Caco-2 (cell line): ENCODE measurements around the gene RNF128. TPM values are rescaled to one million over a fixed set of nuclear protein-coding genes. Genes with fewer than 3 reads are reported as not detected.
"Not testable (repeated sequence)": the region's sequence is repeated elsewhere in the genome, so short reads cannot be mapped to it uniquely, and the experiment has no call there.

ENCODE experiments used
- BruUV-seq: library from RNA; stranded (reverse); fragments of 400-500 nt; replicated peaks from 2 replicates; lab custom pipeline; 2021; lab: Mats Ljungman, UMichigan
- CTCF ChIA-PET: fragments of 300-600 bp; sonication (Branson Sonifier 250); formaldehyde crosslinking; loops from one replicate; lab custom pipeline; 2022; ENCODE audit warnings: antibody characterized with exemption; lab: Charles Lee
- POLR2A ChIA-PET: fragments of 300-600 bp; sonication (Branson Sonifier 250); formaldehyde crosslinking; loops from one replicate; lab custom pipeline; 2022; ENCODE audit warnings: antibody characterized with exemption; lab: Charles Lee
- DNase-seq, 2 experiments: peaks; one replicate each; pipeline versions ENCODE4 v3.0.0 to v3.0.0-alpha.2; 2020 to 2022
- H3K27me3 ChIP-seq: replicated peaks from 2 replicates; pipeline ENCODE4 v1.6.0; 2011; ENCODE audit warnings: low read length; ENCODE audit not compliant: control insufficient read depth, insufficient read depth
- H3K36me3 ChIP-seq: 2 replicates; pipeline ENCODE4 v1.5.1; 2011; ENCODE audit warnings: low read length; ENCODE audit not compliant: control insufficient read depth, insufficient read depth
- H3K4me1 ChIP-seq: fragments of 250-450 bp; sonication (Bioruptor Pico); 2 replicates; pipeline ENCODE4 v1.5.1; 2020; ENCODE audit warnings: mild to moderate bottlenecking
- H3K4me3 ChIP-seq: 2 replicates; pipeline ENCODE4 v1.5.1; 2011; ENCODE audit warnings: low read depth, mild to moderate bottlenecking, control low read depth, low read length
- H3K9me3 ChIP-seq: fragments of 250-450 bp; sonication (Bioruptor Pico); 2 replicates; pipeline ENCODE4 v1.5.1; 2020; ENCODE audit warnings: mild to moderate bottlenecking, moderate library complexity
- H3K27ac Mint-ChIP-seq: one replicate; pipeline ENCODE4 v1.8.0; 2022; ENCODE audit warnings: mixed read lengths; ENCODE audit not compliant: unreplicated experiment
- H3K27me3 Mint-ChIP-seq: one replicate; pipeline ENCODE4 v1.8.0; 2022; ENCODE audit warnings: mixed read lengths; ENCODE audit not compliant: insufficient read depth, unreplicated experiment
- H3K36me3 Mint-ChIP-seq: one replicate; pipeline ENCODE4 v1.8.0; 2022; ENCODE audit warnings: mild to moderate bottlenecking, mixed read lengths; ENCODE audit not compliant: insufficient read depth, unreplicated experiment
- H3K4me1 Mint-ChIP-seq: one replicate; pipeline ENCODE4 v1.8.0; 2022; ENCODE audit warnings: low read depth, mixed read lengths; ENCODE audit not compliant: unreplicated experiment
- H3K4me3 Mint-ChIP-seq: one replicate; pipeline ENCODE4 v1.8.0; 2022; ENCODE audit warnings: mild to moderate bottlenecking, moderate library complexity, mixed read lengths; ENCODE audit not compliant: unreplicated experiment
- H3K9me3 Mint-ChIP-seq: one replicate; pipeline ENCODE4 v1.8.0; 2022; ENCODE audit warnings: mixed read lengths; ENCODE audit not compliant: unreplicated experiment
- intact Hi-C: fragments of 100-400 bp; cut with micrococcal nuclease; formaldehyde crosslinking; loops from one replicate; pipeline ENCODE4 v1.10.0; 2022; ENCODE audit not compliant: unreplicated experiment
- total RNA-seq: library from RNA; stranded (reverse); gene quantifications from 2 replicates; pipeline ENCODE4 v1.2.3, GENCODE V29; 2022
- TF ChIP-seq, protein P1 (sequence below), 2 experiments: fragments of 200-600 bp in 1 of 2; IDR thresholded peaks; 1 replicate in 1 of 2; 2 replicates in 1 of 2; pipeline versions ENCODE4 v1.5.1 to v1.8.0; 2011 to 2022; ENCODE audit warnings: antibody characterized with exemption in 1 of 2, control low read depth in 1 of 2, inconsistent platforms in 1 of 2, low read depth in 1 of 2, low read length in 1 of 2, mild to moderate bottlenecking in 1 of 2, moderate library complexity in 1 of 2; ENCODE audit not compliant: insufficient read depth in 1 of 2, severe bottlenecking in 1 of 2, unreplicated experiment in 1 of 2

The RNF128 gene
- total RNA-seq, 1 experiment from 2014 or later = 42.4 TPM

DNA sequence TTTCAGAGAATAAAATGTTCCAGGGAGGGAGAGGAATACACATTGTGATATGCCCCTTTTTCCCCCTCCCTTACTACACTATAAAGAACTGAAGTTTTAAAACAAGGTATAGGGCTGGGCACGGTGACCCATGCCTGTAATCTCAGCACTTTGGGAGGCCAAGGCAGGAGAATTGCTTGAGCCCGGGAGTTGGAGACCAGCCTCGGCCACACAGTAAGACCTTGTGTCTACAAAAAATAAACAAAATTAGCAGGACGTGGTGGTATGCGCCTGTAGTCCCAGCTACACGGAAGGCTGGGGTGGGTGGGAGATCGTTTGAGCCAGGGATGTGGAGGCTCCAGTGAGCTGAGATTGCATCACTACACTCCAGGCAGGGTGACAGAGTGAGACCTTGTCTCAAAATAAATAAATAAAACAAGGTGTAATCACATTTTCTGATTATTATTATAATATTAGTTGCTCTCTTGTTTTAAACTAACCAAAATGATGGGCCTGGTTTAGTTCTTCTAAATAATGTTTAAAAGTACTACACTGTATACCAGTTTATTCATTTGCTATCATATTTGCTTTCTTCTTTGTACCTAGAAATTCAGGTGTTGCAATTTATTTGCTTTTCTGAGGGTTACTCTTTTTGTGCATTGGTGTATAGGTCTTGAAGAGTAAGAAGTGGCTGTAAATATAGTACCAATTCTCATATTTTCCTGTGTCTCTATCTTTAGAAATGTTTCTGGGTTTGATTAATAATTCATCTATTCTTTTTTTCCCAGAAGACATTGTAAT is 84.8 kb downstream of the RNF128 start:
- TF ChIP-seq, protein P1, sequence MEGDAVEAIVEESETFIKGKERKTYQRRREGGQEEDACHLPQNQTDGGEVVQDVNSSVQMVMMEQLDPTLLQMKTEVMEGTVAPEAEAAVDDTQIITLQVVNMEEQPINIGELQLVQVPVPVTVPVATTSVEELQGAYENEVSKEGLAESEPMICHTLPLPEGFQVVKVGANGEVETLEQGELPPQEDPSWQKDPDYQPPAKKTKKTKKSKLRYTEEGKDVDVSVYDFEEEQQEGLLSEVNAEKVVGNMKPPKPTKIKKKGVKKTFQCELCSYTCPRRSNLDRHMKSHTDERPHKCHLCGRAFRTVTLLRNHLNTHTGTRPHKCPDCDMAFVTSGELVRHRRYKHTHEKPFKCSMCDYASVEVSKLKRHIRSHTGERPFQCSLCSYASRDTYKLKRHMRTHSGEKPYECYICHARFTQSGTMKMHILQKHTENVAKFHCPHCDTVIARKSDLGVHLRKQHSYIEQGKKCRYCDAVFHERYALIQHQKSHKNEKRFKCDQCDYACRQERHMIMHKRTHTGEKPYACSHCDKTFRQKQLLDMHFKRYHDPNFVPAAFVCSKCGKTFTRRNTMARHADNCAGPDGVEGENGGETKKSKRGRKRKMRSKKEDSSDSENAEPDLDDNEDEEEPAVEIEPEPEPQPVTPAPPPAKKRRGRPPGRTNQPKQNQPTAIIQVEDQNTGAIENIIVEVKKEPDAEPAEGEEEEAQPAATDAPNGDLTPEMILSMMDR (IDR thresholded peaks at IDR 0.05; ENCODE audit: insufficient read depth in 1 of 2, low read depth in 1 of 2, low read length in 1 of 2, severe bottlenecking in 1 of 2, unreplicated experiment in 1 of 2) = no peak
- no peaks in the 10 kb centered on the region for H3K4me1 Mint-ChIP-seq
- no peaks in the 10 kb centered on the region for H3K36me3 Mint-ChIP-seq
- Histone ChIP-seq H3K36me3 (no peaks in the 10 kb centered on the region), H3K9me3 (no peaks in the 10 kb centered on the region), H3K4me3 (no peak overlapping the region), H3K27me3 (no peaks in the 10 kb centered on the region), H3K4me1 (no peaks in the 10 kb centered on the region)
- no peak overlapping the region for H3K27ac Mint-ChIP-seq
- no peak overlapping the region for H3K4me3 Mint-ChIP-seq
- POLR2A ChIA-PET = no interaction called here
- H3K9me3 Mint-ChIP-seq = no peaks in the 10 kb centered on the region
- no TSS peak for BruUV-seq
- no peaks in the 10 kb centered on the region for H3K27me3 Mint-ChIP-seq
- intact Hi-C loops = no loop called here
- DNase-seq = no peak
- CTCF ChIA-PET = no interaction called here

DNA sequence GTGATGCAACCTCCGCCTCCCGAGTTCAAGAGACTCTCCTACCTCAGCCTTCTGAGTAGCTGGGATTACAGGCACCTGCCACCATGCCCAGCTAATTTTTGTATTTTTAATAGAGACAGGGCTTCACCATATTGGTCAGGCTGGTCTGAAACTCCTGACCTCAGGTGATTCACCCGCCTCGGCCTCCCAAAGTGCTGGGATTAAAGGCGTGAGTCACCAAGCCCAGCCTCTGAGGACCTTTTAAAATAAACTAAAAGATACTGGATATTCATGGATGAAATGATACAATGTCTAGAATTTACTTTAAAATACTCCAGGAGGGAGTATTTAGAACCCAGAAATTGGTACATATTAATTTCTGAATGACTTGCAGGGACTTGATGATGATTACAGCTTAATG is 86.4 kb downstream of the RNF128 start:
- H3K27me3 Mint-ChIP-seq, intact Hi-C loops, CTCF ChIA-PET, H3K9me3 Mint-ChIP-seq, H3K4me1 ChIP-seq, H3K36me3 ChIP-seq, DNase-seq, H3K36me3 Mint-ChIP-seq, H3K4me3 Mint-ChIP-seq, H3K4me1 Mint-ChIP-seq, H3K4me3 ChIP-seq, H3K27ac Mint-ChIP-seq, BruUV-seq, H3K9me3 ChIP-seq, H3K27me3 ChIP-seq, POLR2A ChIA-PET: not testable (repeated sequence)

DNA sequence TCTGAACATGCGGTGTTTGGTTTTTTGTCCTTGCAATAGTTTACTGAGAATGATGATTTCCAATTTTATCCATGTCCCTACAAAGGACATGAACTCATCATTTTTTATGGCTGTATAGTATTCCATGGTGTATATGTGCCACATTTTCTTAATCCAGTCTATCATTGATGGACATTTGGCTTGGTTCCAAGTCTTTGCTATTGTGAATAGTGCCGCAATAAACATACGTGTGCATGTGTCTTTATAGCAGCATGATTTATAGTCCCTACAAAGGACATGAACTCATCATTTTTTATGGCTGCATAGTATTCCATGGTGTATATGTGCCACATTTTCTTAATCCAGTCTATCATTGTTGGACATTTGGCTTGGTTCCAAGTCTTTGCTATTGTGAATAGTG is 87.6 kb downstream of the RNF128 start:
- intact Hi-C loops, H3K4me3 Mint-ChIP-seq, H3K4me3 ChIP-seq, H3K9me3 Mint-ChIP-seq, CTCF ChIA-PET, H3K4me1 ChIP-seq, H3K27me3 Mint-ChIP-seq, BruUV-seq, POLR2A ChIA-PET, DNase-seq, H3K36me3 Mint-ChIP-seq, H3K27ac Mint-ChIP-seq, H3K36me3 ChIP-seq, H3K4me1 Mint-ChIP-seq, H3K9me3 ChIP-seq, H3K27me3 ChIP-seq: not testable (repeated sequence)

Other genes with a start within 250 kb of the RNF128 start
- gene RADX, start 114.7 kb upstream of the RNF128 start, total RNA-seq = 2.2 and 3.4 TPM in 2 replicates
- gene TBC1D8B, start 76.0 kb downstream of the RNF128 start, total RNA-seq = 7.4 and 8.7 TPM in 2 replicates
- not detected in 2 replicates for gene RIPPLY1, start 176.6 kb downstream of the RNF128 start, total RNA-seq
- 2.9 and 3.6 TPM in 2 replicates for gene CLDN2, start 193.7 kb downstream of the RNF128 start, total RNA-seq